ENCODE data around the gene BMP7. TPM values are rescaled to one million over a fixed set of nuclear protein-coding genes. Genes with fewer than 3 reads are reported as not detected.

BMP7 gene
- total and polyA plus RNA-seq, 8 donors = 0.12 to 2.5 (median 0.33) TPM; not detected in 1

- peak in 2 of 6 donors; percentile 26 to 35 for DNase-seq
- Histone ChIP-seq H3K4me3 (no peak overlapping the region), H3K27ac (no peak overlapping the region), H3K4me1 (peaks cover 0 to 26% (median 9%) of the 10 kb centered on the region in 3 donors), H3K27me3 (no peaks in the 10 kb centered on the region), H3K9me3 (no peaks in the 10 kb centered on the region), H3K36me3 (no peaks in the 10 kb centered on the region)
- 93% methylated on average over 8 of the region's 8 CpGs for WGBS, 2 donors
- TF ChIP-seq CTCF (IDR thresholded peaks at IDR 0.05) = no peak
- FAIRE-seq = no peak
- intact Hi-C loops (cut with DNase I) = no loop called here
- no peak for ATAC-seq
These were observed 55.5 kb downstream of the BMP7 start for GRCh38 chr20:57210911-57211280.

GRCh38 chr20:57210054-57210910, 56.2 kb downstream of the BMP7 start:
- Histone ChIP-seq H3K27me3 (no peaks in the 10 kb centered on the region), H3K27ac (peak overlapping the region in 2 of 4 donors; percentile 15 to 40), H3K36me3 (no peaks in the 10 kb centered on the region), H3K9me3 (no peaks in the 10 kb centered on the region), H3K4me1 (peaks cover 0 to 26% (median 9%) of the 10 kb centered on the region in 3 donors), H3K4me3 (no peak overlapping the region)
- 37% methylated on average over 23 of the region's 23 CpGs for WGBS, 2 donors
- ATAC-seq (peak; percentile 60 to 86 (median 80)), FAIRE-seq (no peak), DNase-seq (peak; percentile 48 to 75 (median 60))
- intact Hi-C loops (cut with DNase I) = no loop called here
- no peak for TF ChIP-seq CTCF (IDR thresholded peaks at IDR 0.05)

GRCh38 chr20:57209413-57209812, 57.0 kb downstream of the BMP7 start:
- H3K4me3 ChIP-seq = no peak overlapping the region
- FAIRE-seq (no peak), DNase-seq (no peak), ATAC-seq (peak in 2 of 4 donors; percentile 6 to 7)
- H3K27me3 ChIP-seq = no peaks in the 10 kb centered on the region
- no peak for TF ChIP-seq CTCF (IDR thresholded peaks at IDR 0.05)
- no peaks in the 10 kb centered on the region for H3K36me3 ChIP-seq
- H3K9me3 ChIP-seq = no peaks in the 10 kb centered on the region
- intact Hi-C loops (cut with DNase I) = no loop called here
- peaks cover 0 to 26% (median 9%) of the 10 kb centered on the region in 3 donors for H3K4me1 ChIP-seq
- WGBS, 2 donors = 70 to 76% methylated on average over 3 of the region's 3 CpGs
- peak overlapping the region in 1 of 4 donors; percentile 40 for H3K27ac ChIP-seq

- intact Hi-C loops (cut with DNase I) = no loop called here
- TF ChIP-seq CTCF (IDR thresholded peaks at IDR 0.05) = no peak
- FAIRE-seq = no peak
These were observed 58.2 kb downstream of the BMP7 start for GRCh38 chr20:57208198-57208597.

GRCh38 chr20:57207251-57207650, 59.2 kb downstream of the BMP7 start:
- ATAC-seq = no peak
- Histone ChIP-seq H3K4me1 (peaks cover 0 to 21% (median 8%) of the 10 kb centered on the region in 3 donors), H3K36me3 (no peaks in the 10 kb centered on the region), H3K27me3 (no peaks in the 10 kb centered on the region), H3K27ac (no peak overlapping the region), H3K9me3 (no peaks in the 10 kb centered on the region), H3K4me3 (no peak overlapping the region)
- TF ChIP-seq CTCF (IDR thresholded peaks at IDR 0.05) = no peak
- 92 to 93% methylated on average over 3 of the region's 3 CpGs for WGBS, 2 donors
- DNase-seq = peak in 1 of 6 donors; percentile 4
- intact Hi-C loops (cut with DNase I) = no loop called here
- FAIRE-seq = no peak

More at GRCh38 chr20:57208198-57208597, 58.2 kb downstream of the BMP7 start:
- ATAC-seq (no peak), DNase-seq (no peak)
- H3K27ac ChIP-seq = no peak overlapping the region
- WGBS, 2 donors = 83 to 93% methylated on average over 2 of the region's 2 CpGs
- H3K4me3 ChIP-seq = no peak overlapping the region
- no peaks in the 10 kb centered on the region for H3K9me3 ChIP-seq
- H3K27me3 ChIP-seq = no peaks in the 10 kb centered on the region
- peaks cover 0 to 26% (median 9%) of the 10 kb centered on the region in 3 donors for H3K4me1 ChIP-seq
- no peaks in the 10 kb centered on the region for H3K36me3 ChIP-seq

Data from pancreas (tissue), 10 donors.